ENCODE results near the gene KIF25. TPM values are rescaled to one million over a fixed set of nuclear protein-coding genes. Genes with fewer than 3 reads are reported as not detected.

The KIF25 gene
- total and polyA plus RNA-seq, 7 donors: 0.10 to 0.43 (median 0.20) TPM; not detected in 2

DNA sequence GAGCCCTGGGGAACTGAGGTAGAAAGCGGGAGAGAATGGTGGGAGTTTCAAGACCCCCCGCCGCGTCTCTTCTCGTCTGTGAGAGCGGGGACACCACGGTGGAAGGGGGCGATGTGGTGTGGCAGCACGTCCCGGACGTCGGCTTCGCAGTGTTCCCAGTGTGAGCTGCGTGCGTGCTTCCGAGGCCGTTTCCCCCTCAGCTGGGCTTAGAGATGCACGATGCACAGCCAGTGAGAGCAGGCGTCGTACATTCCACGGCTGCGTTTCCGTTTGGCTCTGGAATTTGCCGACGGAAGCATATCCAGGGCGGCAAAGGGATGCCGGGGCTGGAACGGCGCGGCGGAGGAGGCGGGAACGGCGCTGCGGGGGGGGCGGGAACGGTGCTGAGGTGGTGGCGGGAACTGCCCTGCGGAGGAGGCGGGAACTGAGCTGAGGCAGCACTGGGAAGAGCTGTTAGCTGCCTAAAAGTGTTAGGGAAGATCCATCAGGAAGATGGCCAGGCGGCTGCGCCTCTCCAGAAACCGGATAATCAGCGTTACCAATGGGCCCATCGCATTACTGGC lies 37.7 kb downstream of the KIF25 start:
- TF ChIP-seq, protein P1, sequence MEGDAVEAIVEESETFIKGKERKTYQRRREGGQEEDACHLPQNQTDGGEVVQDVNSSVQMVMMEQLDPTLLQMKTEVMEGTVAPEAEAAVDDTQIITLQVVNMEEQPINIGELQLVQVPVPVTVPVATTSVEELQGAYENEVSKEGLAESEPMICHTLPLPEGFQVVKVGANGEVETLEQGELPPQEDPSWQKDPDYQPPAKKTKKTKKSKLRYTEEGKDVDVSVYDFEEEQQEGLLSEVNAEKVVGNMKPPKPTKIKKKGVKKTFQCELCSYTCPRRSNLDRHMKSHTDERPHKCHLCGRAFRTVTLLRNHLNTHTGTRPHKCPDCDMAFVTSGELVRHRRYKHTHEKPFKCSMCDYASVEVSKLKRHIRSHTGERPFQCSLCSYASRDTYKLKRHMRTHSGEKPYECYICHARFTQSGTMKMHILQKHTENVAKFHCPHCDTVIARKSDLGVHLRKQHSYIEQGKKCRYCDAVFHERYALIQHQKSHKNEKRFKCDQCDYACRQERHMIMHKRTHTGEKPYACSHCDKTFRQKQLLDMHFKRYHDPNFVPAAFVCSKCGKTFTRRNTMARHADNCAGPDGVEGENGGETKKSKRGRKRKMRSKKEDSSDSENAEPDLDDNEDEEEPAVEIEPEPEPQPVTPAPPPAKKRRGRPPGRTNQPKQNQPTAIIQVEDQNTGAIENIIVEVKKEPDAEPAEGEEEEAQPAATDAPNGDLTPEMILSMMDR (IDR thresholded peaks at IDR 0.05): no peak
- intact Hi-C loops (cut with DNase I): no loop called here
- Histone ChIP-seq H3K27ac (peak overlapping the region; percentile 69), H3K4me3 (peak overlapping the region; percentile 56), H3K9me3 (peaks cover 11% of the 10 kb centered on the region), H3K36me3 (ENCODE audit: insufficient read depth in 1 of 2, low read depth in 1 of 2) (no peaks in the 10 kb centered on the region), H3K4me1 (peaks cover 11% of the 10 kb centered on the region), H3K27me3 (ENCODE audit: insufficient read depth in 3 of 3, low read length in 2 of 3) (peaks cover 0 to 37% (median 4%) of the 10 kb centered on the region in 3 donors)
- peak; percentile 69 to 83 for DNase-seq
- ATAC-seq: peak; percentile 48 to 71 (median 56)
- 5 to 23% (median 11%) methylated on average over 34 to 45 of the region's 45 CpGs for WGBS, 3 donors

DNA sequence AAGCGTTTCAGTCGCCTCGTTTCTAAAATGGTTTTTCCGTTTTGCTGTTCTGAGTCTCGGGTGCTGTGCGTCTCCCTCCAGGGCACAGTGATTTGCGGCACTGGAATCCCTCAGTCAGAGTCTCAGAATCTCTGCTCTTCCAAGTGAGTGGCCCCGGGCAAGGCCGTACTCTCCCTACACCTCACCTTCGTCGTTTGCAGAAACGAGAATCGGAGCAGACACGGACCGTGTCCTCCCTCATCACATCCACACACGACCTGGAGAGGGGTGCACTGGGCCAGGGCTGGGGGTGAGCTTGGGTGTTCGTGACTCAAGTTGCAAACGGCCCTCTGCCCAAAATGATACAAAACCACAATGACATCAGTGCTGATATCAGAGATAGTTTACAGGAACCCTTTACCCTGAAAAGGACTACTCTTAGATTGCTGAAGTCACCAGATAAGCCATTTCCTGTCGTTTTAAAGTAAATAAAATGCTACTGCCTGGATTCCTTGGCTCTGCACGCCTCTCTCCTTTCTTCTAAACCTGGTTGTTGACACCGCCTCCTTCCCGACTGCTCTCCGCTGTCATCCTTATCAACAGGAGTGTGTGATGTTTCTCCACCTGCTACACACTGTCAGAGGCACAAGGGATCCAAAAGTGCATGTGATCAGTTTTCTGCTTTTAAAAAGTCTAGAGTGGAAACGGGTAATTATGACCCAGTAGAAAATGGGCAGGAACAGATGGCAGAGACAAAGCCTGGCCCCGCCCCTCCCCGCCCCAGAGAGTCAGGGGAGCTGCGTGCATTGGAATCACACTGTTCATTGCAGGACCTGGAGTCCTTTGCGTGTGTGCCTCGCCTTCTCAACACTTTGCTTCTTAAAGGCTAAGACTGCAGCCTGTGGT lies 38.4 kb downstream of the KIF25 start:
- intact Hi-C loops (cut with DNase I): no loop called here
- Histone ChIP-seq H3K36me3 (ENCODE audit: insufficient read depth in 1 of 2, low read depth in 1 of 2) (no peaks in the 10 kb centered on the region), H3K27ac (peak overlapping the region; percentile 69), H3K9me3 (peaks cover 14% of the 10 kb centered on the region), H3K27me3 (ENCODE audit: insufficient read depth in 3 of 3, low read length in 2 of 3) (peaks cover 0 to 37% (median 4%) of the 10 kb centered on the region in 3 donors), H3K4me1 (peaks cover 11% of the 10 kb centered on the region), H3K4me3 (peak overlapping the region; percentile 56)
- ATAC-seq (peak; percentile 32 to 65 (median 40)), DNase-seq (no peak)
- TF ChIP-seq, protein P1 (IDR thresholded peaks at IDR 0.05): no peak
- WGBS, 3 donors: 8 to 26% (median 12%) methylated on average over 29 of the region's 29 CpGs

DNA sequence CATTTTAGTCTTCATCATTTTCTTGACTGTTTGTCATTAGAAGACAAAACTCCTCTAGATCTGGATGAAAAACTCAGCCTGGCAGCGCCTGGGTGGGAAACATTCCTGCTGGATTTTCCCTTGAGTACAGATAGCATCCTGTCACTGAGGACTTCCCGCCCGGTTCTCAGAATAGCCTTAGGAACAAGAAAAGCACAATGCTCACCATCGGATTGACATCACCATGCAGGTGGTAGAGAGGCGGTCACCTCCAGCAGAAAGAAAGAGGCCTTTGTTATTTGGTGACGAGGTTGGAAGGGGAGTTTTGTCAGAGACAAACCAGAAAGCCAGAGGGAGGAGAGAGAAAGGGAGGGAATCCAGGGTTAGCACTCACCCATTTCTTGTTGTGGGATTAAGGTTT lies 39.8 kb downstream of the KIF25 start:
- ATAC-seq: peak in 1 of 4 donors; percentile 43

DNA sequence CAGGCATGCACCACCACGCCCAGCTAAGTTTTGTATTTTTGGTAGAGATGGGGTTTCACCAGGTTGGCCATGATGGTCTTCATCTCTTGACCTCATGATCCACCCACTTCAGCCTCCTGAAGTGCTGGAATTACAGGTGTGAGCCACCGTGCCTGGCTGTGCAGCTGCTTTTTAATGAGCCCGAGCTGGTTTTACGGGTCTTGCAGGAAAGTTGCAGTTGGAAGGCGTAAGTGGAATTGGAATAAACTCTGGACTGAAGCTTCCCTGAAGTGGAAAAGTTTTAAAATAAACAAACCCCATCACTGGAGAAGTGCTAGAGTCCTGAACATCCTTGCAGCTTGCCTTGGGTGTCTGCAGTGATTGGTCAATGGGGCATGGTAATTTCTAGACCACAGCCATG lies 40.4 kb downstream of the KIF25 start:
- H3K36me3 ChIP-seq (ENCODE audit: insufficient read depth in 1 of 2, low read depth in 1 of 2): no peaks in the 10 kb centered on the region
- peaks cover 14% of the 10 kb centered on the region for H3K9me3 ChIP-seq
- H3K27ac ChIP-seq: peak overlapping the region; percentile 69
- DNase-seq (no peak), ATAC-seq (no peak)
- no peak overlapping the region for H3K4me3 ChIP-seq
- 77 to 87% (median 80%) methylated on average over 5 of the region's 5 CpGs for WGBS, 3 donors
- intact Hi-C loops (cut with DNase I): no loop called here
- TF ChIP-seq, protein P1 (IDR thresholded peaks at IDR 0.05): no peak
- H3K4me1 ChIP-seq: peaks cover 11% of the 10 kb centered on the region
- H3K27me3 ChIP-seq (ENCODE audit: insufficient read depth in 3 of 3, low read length in 2 of 3): peaks cover 0 to 37% (median 4%) of the 10 kb centered on the region in 3 donors

More for the DNA sequence above, 39.8 kb downstream of the KIF25 start:
- intact Hi-C loops (cut with DNase I): no loop called here
- DNase-seq: no peak
- Histone ChIP-seq H3K27ac (peak overlapping the region; percentile 69), H3K4me1 (peaks cover 11% of the 10 kb centered on the region), H3K27me3 (ENCODE audit: insufficient read depth in 3 of 3, low read length in 2 of 3) (peaks cover 0 to 37% (median 4%) of the 10 kb centered on the region in 3 donors), H3K9me3 (peaks cover 14% of the 10 kb centered on the region), H3K36me3 (ENCODE audit: insufficient read depth in 1 of 2, low read depth in 1 of 2) (no peaks in the 10 kb centered on the region), H3K4me3 (no peak overlapping the region)
- WGBS, 3 donors: 48 to 58% (median 57%) methylated on average over 6 of the region's 6 CpGs
- TF ChIP-seq, protein P1 (IDR thresholded peaks at IDR 0.05): no peak
